ENCODE results near the gene PPP1R9B.

PPP1R9B gene

DNA sequence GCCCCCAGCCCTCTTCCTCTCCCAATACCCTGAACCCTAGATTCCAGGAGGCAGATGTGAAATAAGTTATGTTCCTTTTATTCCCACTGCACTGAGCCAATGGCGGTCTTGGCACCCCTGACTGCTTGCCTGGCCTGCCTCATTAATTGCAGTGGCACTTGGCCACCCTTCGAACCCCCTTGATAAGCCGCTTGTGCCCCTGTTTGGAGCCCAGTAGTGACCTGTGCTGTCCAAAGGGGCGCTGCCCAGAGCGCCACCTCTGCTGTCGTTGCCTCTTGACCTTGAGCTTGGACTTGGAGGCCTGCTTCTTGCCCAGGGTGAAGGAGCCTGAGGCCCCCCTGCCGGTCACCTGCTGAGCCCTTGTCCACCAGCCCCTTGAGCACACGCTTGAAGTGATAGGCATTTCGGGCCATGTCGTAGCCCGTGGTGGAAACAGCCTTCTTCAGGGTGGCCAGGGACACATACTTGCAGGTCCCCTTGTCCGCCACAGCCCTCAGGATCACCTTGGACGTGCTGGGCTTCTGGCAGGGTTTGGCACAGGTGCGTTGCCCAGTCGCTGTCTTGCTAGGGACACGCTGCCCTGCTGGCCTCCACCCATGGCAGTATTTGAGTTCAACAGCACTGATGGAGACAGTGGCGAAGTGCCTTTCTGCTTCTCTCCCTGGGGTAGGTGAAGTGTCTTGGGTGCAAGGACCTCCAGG is 21.0 kb upstream of the PPP1R9B start:
- Histone ChIP-seq H3K36me3 (ENCODE audit: insufficient read depth, low read length) (no peaks in the 10 kb centered on the region), H3K27me3 (ENCODE audit: insufficient read depth, low read length) (no peaks in the 10 kb centered on the region), H3K27ac (ENCODE audit: low read depth, low read length) (no peak overlapping the region), H3K4me3 (ENCODE audit: low read depth, low read length) (no peak overlapping the region), H2AFZ (ENCODE audit: low read length, unreplicated experiment) (no peak overlapping the region), H3K79me2 (ENCODE audit: control insufficient read depth, insufficient read depth, low read length, unreplicated experiment) (no peaks in the 10 kb centered on the region), H3K4me1 (ENCODE audit: control insufficient read depth, insufficient read depth, low read length, unreplicated experiment) (peaks cover 21% of the 10 kb centered on the region)

DNA sequence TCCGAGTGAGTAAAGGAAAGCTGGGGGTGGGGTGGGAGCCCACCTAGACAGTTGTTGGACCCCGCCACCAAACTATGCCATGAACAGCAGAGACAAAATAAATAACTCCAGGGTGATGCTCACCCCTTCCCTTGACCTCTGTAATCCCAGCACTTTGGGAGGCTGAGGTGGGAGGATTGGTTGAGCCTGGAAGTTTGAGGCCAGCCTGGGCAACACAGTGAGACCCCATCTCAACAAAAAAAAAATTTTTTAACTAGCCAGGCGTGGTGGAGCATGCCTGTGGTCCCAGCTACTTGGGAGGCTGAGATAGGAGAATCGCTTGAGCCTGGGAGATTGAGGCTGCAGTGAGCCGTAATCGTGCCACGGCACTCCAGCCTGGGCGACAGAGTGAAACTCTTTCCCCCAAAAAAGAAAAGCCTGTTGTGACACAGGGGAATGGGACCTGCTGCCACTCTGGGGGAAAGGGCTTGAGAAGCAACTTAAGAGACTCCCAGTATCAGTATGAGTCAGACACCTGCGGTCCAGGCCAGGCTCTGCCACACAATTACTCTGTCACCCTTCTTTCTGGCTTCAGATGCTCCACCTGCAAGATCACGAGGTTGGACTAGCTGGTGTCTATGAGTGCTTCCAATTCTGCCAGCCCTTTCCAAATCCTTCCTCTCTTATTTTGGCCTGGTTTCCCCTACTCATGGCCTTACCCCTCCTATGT is 20.3 kb upstream of the PPP1R9B start:
- H3K4me1 ChIP-seq (ENCODE audit: control insufficient read depth, insufficient read depth, low read length, unreplicated experiment): peaks cover 17% of the 10 kb centered on the region
- H3K27ac ChIP-seq (ENCODE audit: low read depth, low read length): no peak overlapping the region
- H3K36me3 ChIP-seq (ENCODE audit: insufficient read depth, low read length): no peaks in the 10 kb centered on the region
- H3K79me2 ChIP-seq (ENCODE audit: control insufficient read depth, insufficient read depth, low read length, unreplicated experiment): no peaks in the 10 kb centered on the region
- H3K27me3 ChIP-seq (ENCODE audit: insufficient read depth, low read length): no peaks in the 10 kb centered on the region
- H3K4me3 ChIP-seq (ENCODE audit: low read depth, low read length): no peak overlapping the region
- no peak overlapping the region for H2AFZ ChIP-seq (ENCODE audit: low read length, unreplicated experiment)

DNA sequence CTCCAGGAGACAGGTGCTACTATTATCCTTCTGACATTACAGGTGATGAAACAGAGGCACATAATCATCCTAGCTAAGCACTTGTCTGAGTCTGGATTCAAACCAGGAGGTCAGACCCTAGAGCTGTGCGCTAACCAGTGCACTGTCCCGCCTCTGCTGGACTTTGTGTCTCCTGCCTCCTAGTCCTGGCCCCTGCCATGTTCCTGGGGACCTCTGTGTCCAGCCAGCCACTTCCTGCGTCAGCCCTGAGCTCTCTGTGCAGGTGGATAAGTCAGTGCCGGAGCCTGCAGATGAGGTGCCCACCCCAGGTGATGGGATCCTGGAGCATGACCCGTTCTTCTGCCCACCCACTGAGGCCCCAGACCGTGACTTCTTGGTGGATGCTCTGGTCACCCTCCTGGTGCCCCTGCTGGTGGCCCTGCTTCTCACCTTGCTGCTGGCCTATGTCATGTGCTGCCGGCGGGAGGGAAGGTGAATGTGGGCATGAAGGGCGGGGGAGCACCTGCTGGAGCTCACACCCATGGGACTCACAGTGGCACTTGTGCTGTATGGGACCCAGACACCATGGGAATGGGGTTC is 19.5 kb upstream of the PPP1R9B start:
- Histone ChIP-seq H3K4me1 (ENCODE audit: control insufficient read depth, insufficient read depth, low read length, unreplicated experiment) (peaks cover 15% of the 10 kb centered on the region), H3K36me3 (ENCODE audit: insufficient read depth, low read length) (no peaks in the 10 kb centered on the region), H2AFZ (ENCODE audit: low read length, unreplicated experiment) (no peak overlapping the region), H3K4me3 (ENCODE audit: low read depth, low read length) (no peak overlapping the region), H3K79me2 (ENCODE audit: control insufficient read depth, insufficient read depth, low read length, unreplicated experiment) (no peaks in the 10 kb centered on the region), H3K27ac (ENCODE audit: low read depth, low read length) (no peak overlapping the region), H3K27me3 (ENCODE audit: insufficient read depth, low read length) (no peaks in the 10 kb centered on the region)

DNA sequence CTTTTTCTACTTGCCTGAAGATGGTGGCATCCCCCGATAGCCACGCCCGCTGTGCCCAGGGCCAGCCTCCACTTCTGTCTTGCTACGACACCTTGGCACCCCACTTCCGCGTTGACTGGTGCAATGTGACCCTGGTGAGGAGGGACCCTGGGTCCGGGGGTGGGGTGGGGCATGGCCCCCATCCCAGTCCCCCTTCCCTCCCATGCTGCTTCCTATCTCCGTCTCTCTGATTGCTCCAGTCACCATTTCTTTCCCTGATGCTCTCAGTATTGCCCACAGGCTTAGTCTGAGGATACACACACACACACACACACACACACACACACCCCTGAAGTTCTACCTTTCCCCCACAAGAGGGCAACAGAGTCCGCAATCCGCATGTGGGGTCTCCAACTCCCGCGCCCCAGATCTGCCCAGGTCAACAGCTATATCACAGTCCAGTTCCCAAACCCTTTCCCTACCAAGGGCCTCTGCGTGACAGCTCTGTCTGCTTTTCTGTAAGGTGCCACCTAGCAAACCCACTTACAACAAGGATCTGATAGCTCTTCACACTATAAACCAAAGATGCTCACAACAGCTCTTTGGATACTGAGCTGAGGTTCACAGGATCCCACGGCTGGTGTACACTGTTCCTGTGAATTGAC is 18.8 kb upstream of the PPP1R9B start:
- Histone ChIP-seq H2AFZ (ENCODE audit: low read length, unreplicated experiment) (no peak overlapping the region), H3K36me3 (ENCODE audit: insufficient read depth, low read length) (no peaks in the 10 kb centered on the region), H3K4me1 (ENCODE audit: control insufficient read depth, insufficient read depth, low read length, unreplicated experiment) (peaks cover 15% of the 10 kb centered on the region), H3K79me2 (ENCODE audit: control insufficient read depth, insufficient read depth, low read length, unreplicated experiment) (no peaks in the 10 kb centered on the region), H3K27me3 (ENCODE audit: insufficient read depth, low read length) (no peaks in the 10 kb centered on the region), H3K27ac (ENCODE audit: low read depth, low read length) (no peak overlapping the region), H3K4me3 (ENCODE audit: low read depth, low read length) (no peak overlapping the region)

GRCh38 chr17:50168319-50168718 is 17.8 kb upstream of the PPP1R9B start:
- Histone ChIP-seq H3K27ac (ENCODE audit: low read depth, low read length) (no peak overlapping the region), H3K4me1 (ENCODE audit: control insufficient read depth, insufficient read depth, low read length, unreplicated experiment) (peaks cover 8% of the 10 kb centered on the region)

DNA sequence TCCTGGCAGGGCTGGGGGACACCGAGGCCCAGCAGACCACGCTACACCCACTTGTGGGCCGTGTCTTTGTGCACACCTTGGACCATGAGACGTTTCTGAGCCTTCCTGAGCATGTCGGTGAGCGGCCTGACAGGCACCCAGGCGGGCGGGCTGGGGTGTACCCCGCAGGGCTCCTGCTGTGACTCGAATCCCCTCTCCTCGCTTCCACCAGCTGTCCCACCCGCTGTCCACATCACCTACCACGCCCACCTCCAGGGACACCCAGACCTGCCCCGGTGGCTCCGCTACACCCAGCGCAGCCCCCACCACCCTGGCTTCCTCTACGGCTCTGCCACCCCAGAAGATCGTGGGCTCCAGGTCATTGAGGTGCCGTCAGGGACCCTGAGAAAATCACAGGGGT is 16.9 kb upstream of the PPP1R9B start:
- Histone ChIP-seq H3K79me2 (ENCODE audit: control insufficient read depth, insufficient read depth, low read length, unreplicated experiment) (no peaks in the 10 kb centered on the region), H3K27ac (ENCODE audit: low read depth, low read length) (no peak overlapping the region), H3K4me3 (ENCODE audit: low read depth, low read length) (no peak overlapping the region), H2AFZ (ENCODE audit: low read length, unreplicated experiment) (no peak overlapping the region), H3K4me1 (ENCODE audit: control insufficient read depth, insufficient read depth, low read length, unreplicated experiment) (peaks cover 2% of the 10 kb centered on the region), H3K36me3 (ENCODE audit: insufficient read depth, low read length) (no peaks in the 10 kb centered on the region), H3K27me3 (ENCODE audit: insufficient read depth, low read length) (no peaks in the 10 kb centered on the region)

More at GRCh38 chr17:50168319-50168718, 17.8 kb upstream of the PPP1R9B start:
- H3K4me3 ChIP-seq (ENCODE audit: low read depth, low read length): no peak overlapping the region
- no peaks in the 10 kb centered on the region for H3K79me2 ChIP-seq (ENCODE audit: control insufficient read depth, insufficient read depth, low read length, unreplicated experiment)
- H3K27me3 ChIP-seq (ENCODE audit: insufficient read depth, low read length): no peaks in the 10 kb centered on the region
- H3K36me3 ChIP-seq (ENCODE audit: insufficient read depth, low read length): no peaks in the 10 kb centered on the region
- no peak overlapping the region for H2AFZ ChIP-seq (ENCODE audit: low read length, unreplicated experiment)

- Histone ChIP-seq H2AFZ (ENCODE audit: low read length, unreplicated experiment) (no peak overlapping the region), H3K36me3 (ENCODE audit: insufficient read depth, low read length) (no peaks in the 10 kb centered on the region), H3K27me3 (ENCODE audit: insufficient read depth, low read length) (no peaks in the 10 kb centered on the region), H3K4me3 (ENCODE audit: low read depth, low read length) (no peak overlapping the region), H3K27ac (ENCODE audit: low read depth, low read length) (no peak overlapping the region), H3K79me2 (ENCODE audit: control insufficient read depth, insufficient read depth, low read length, unreplicated experiment) (no peaks in the 10 kb centered on the region), H3K4me1 (ENCODE audit: control insufficient read depth, insufficient read depth, low read length, unreplicated experiment) (peaks cover 6% of the 10 kb centered on the region)
Measured at GRCh38 chr17:50166518-50167181, 16.2 kb upstream of the PPP1R9B start.

GRCh38 chr17:50165867-50166517 is 15.5 kb upstream of the PPP1R9B start, which contains the start of gene SGCA:
TSS of gene SGCA (plus strand) at chr17:50166005. CDS start at chr17:50166041, 36 bp downstream.
- H3K4me1 ChIP-seq (ENCODE audit: control insufficient read depth, insufficient read depth, low read length, unreplicated experiment): peaks cover 7% of the 10 kb centered on the region
- H3K36me3 ChIP-seq (ENCODE audit: insufficient read depth, low read length): no peaks in the 10 kb centered on the region
- no peaks in the 10 kb centered on the region for H3K27me3 ChIP-seq (ENCODE audit: insufficient read depth, low read length)
- H2AFZ ChIP-seq (ENCODE audit: low read length, unreplicated experiment): no peak within 1 kb of the TSS
- H3K27ac ChIP-seq (ENCODE audit: low read depth, low read length): no peak within 1 kb of the TSS
- no peak within 1 kb of the TSS for H3K4me3 ChIP-seq (ENCODE audit: low read depth, low read length)
- H3K79me2 ChIP-seq (ENCODE audit: control insufficient read depth, insufficient read depth, low read length, unreplicated experiment): no peaks in the 10 kb centered on the region

DNA sequence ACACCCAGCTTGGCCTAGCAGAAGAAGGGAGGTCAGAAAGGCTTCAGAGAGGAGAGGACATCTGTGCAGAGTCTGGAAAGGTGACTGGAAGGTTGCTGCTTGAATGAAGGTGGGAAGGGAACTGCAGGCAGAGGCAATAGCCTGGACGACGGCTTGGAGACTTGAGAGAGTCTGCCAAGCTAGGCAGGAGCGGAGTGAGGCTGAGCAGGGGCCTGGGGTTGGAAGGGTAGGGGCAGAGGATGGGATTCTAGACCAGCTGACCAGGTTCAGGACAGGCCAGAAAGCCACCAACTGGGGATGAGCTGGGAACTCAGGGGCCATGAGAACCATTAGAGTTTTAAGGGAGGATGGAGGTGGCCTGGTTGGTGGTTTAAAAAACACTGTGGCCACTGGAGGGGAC is 15.0 kb upstream of the PPP1R9B start:
- Histone ChIP-seq H3K4me1 (ENCODE audit: control insufficient read depth, insufficient read depth, low read length, unreplicated experiment) (peaks cover 7% of the 10 kb centered on the region), H2AFZ (ENCODE audit: low read length, unreplicated experiment) (no peak overlapping the region)

DNA sequence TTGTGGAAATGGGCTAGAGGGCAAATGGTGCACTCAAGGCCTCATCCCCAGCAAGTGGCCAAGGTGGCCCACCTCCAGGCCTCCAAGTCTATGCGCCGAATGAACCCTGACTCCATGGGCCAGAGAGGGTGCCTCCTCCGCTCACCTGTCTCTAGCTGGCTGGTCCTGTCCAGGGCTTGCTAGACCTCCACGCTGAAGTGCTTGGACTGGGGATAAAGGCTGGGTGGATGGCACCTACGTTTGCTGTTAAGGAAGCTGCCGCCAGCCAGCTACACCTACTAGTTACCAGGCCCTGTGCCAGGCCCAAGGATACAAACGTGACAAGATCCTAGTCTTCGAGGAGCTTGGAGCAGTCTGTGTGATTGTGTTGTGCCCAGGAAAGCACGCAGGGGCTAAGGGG is 14.6 kb upstream of the PPP1R9B start:
- no peak overlapping the region for H3K27ac ChIP-seq (ENCODE audit: low read depth, low read length)
- no peak overlapping the region for H2AFZ ChIP-seq (ENCODE audit: low read length, unreplicated experiment)
- H3K36me3 ChIP-seq (ENCODE audit: insufficient read depth, low read length): no peaks in the 10 kb centered on the region
- H3K27me3 ChIP-seq (ENCODE audit: insufficient read depth, low read length): no peaks in the 10 kb centered on the region
- H3K4me1 ChIP-seq (ENCODE audit: control insufficient read depth, insufficient read depth, low read length, unreplicated experiment): peaks cover 7% of the 10 kb centered on the region
- no peaks in the 10 kb centered on the region for H3K79me2 ChIP-seq (ENCODE audit: control insufficient read depth, insufficient read depth, low read length, unreplicated experiment)
- H3K4me3 ChIP-seq (ENCODE audit: low read depth, low read length): no peak overlapping the region

More for the DNA sequence above, 15.0 kb upstream of the PPP1R9B start:
- Histone ChIP-seq H3K36me3 (ENCODE audit: insufficient read depth, low read length) (no peaks in the 10 kb centered on the region), H3K27me3 (ENCODE audit: insufficient read depth, low read length) (no peaks in the 10 kb centered on the region), H3K79me2 (ENCODE audit: control insufficient read depth, insufficient read depth, low read length, unreplicated experiment) (no peaks in the 10 kb centered on the region), H3K27ac (ENCODE audit: low read depth, low read length) (no peak overlapping the region), H3K4me3 (ENCODE audit: low read depth, low read length) (no peak overlapping the region)

Measured in ACC112 (cell line).